Cardiac fibroblast (primary cell): ENCODE results near the gene DNAJC1.
A peak's percentile ranks its signal among the peaks of the same experiment; 100 is the strongest.

Experiments used
- DNase-seq, 2 donors: peaks; one replicate each; pipeline versions ENCODE4 v3.0.0 to v3.0.0-alpha.2; 2010; ENCODE audit warnings: low read depth in 2 of 2
- H3K4me3 ChIP-seq, 2 donors: replicated peaks in 1 of 2; 1 replicate in 1 of 2; 2 replicates in 1 of 2; pipeline ENCODE4 v1.5.1; 2011; ENCODE audit warnings: low read depth in 2 of 2, low read length in 2 of 2, mild to moderate bottlenecking in 2 of 2, moderate library complexity in 1 of 2
- CTCF ChIP-seq: IDR thresholded peaks from one replicate; pipeline ENCODE4 v1.5.1; 2011; ENCODE audit warnings: low read depth, mild to moderate bottlenecking, low read length, inconsistent platforms

The DNAJC1 gene

DNA sequence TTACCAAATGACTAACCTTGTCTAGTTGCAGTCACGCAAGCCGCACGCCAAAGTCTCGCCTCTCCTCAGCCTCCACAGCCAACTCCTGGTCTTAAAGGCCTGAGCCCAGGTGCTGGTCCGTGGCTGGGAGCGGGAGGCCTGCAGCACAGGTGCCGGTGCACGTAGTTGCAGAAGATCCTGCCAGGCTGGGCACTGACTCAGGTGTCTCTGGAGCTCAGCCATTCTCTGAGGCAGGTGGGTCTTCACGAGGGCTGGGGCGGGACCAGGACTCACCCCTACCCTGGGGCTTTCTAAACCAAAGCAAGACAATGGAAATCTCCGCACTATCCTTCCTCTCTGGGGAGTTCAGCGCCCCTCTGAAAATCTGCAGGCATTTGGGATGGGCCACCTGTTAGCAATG, 253.1 kb downstream of the DNAJC1 start:
- no peak for TF ChIP-seq CTCF
- no peak overlapping the region for H3K4me3 ChIP-seq
- DNase-seq, result no peak

- no peak overlapping the region for H3K4me3 ChIP-seq
- TF ChIP-seq CTCF, result no peak
- peak in 1 of 2 donors; percentile 12 for DNase-seq
Observed at GRCh38 chr10:21749788-21750187, 253.7 kb downstream of the DNAJC1 start.

DNA sequence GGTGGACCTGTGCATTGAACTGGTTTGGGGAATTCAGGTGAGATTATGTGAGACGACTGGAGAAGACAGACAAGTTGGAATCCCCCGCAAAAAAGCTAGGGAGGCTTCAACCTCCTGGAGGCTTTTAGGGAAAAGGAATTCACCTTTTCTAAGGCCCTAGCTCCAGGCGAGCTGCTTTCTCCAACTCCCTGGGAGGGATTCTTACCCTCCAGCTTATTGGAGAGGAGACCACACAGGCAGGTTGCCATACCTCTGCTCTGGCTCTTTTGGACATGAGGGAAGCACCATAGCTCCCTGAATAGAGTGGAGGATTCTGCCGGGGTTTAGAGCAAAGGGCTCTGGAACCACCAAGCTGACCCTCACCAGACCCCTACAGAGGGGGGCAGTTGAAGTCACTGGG, 255.7 kb downstream of the DNAJC1 start:
- DNase-seq, result no peak
- TF ChIP-seq CTCF, result no peak
- no peak overlapping the region for H3K4me3 ChIP-seq

GRCh38 chr10:21746118-21746517, 257.4 kb downstream of the DNAJC1 start:
- TF ChIP-seq CTCF, result no peak
- DNase-seq, result no peak
- H3K4me3 ChIP-seq, result no peak overlapping the region

DNA sequence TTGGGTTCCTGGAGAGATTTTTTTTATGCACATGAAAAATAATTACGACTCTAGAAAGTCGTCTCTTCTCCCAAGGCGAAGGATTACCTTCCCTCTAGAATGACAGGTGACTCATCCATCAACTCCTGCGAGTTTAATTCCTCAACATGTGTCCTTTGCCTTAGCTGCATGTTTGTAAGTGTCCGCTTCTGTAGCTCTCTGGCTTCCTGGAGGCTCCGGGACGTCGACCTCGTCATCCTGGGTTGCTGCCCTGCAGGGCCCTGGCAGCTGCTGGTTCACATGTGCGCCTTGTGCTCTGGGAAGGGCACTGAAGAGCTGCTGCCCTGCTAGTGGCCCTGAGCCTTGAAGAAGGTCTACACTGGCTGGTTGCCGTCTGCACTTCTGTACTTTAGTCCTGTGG, 259.3 kb downstream of the DNAJC1 start:
- no peak overlapping the region for H3K4me3 ChIP-seq
- DNase-seq, result no peak
- TF ChIP-seq CTCF, result no peak

GRCh38 chr10:21742740-21743412, 260.7 kb downstream of the DNAJC1 start:
- DNase-seq, result no peak
- H3K4me3 ChIP-seq, result no peak overlapping the region
- no peak for TF ChIP-seq CTCF

GRCh38 chr10:21740989-21741388, 262.5 kb downstream of the DNAJC1 start:
- H3K4me3 ChIP-seq, result no peak overlapping the region
- DNase-seq, result no peak
- TF ChIP-seq CTCF, result no peak
